ENCODE measurements around the gene HLCS.

The HLCS gene

DNA sequence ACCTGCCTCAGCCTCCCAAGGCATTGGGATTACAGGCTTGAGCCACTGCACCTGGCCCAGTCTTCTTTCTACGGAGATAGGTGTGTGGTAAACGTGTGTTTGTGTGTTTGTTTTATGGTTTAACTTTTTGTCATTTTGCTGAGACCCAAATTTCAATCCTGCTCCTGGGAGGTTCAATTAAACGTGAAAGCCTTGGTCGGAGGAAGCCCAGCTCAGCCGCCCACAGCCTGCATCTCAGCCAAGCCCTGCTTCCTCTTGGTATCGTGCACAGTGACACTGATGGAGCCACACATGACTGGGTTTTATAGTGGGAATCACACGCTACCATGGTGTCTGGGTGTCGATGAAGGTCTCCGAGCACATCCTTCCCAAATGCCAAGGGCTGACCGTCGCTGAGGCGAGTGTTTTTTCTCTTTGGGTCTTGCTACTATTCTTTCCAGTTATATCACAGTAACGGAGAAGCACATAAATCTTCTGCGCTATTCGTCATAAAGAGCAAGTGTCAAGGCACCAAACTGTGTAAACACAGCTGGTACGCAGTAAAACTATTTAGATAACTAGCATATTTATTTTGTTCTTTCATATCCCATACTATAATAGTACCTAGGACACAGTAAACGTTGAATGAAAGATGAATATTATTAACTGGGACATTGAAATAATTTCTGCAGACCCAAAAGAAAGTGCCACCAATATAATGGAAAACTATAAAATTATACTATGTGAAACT lies 39.3 kb downstream of the HLCS start:
- TF ChIP-seq, protein P1, sequence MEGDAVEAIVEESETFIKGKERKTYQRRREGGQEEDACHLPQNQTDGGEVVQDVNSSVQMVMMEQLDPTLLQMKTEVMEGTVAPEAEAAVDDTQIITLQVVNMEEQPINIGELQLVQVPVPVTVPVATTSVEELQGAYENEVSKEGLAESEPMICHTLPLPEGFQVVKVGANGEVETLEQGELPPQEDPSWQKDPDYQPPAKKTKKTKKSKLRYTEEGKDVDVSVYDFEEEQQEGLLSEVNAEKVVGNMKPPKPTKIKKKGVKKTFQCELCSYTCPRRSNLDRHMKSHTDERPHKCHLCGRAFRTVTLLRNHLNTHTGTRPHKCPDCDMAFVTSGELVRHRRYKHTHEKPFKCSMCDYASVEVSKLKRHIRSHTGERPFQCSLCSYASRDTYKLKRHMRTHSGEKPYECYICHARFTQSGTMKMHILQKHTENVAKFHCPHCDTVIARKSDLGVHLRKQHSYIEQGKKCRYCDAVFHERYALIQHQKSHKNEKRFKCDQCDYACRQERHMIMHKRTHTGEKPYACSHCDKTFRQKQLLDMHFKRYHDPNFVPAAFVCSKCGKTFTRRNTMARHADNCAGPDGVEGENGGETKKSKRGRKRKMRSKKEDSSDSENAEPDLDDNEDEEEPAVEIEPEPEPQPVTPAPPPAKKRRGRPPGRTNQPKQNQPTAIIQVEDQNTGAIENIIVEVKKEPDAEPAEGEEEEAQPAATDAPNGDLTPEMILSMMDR (IDR thresholded peaks at IDR 0.05; ENCODE audit: extremely low read depth, missing control alignments), result no peak
- no peak for DNase-seq (ENCODE audit: low spot score)

DNA sequence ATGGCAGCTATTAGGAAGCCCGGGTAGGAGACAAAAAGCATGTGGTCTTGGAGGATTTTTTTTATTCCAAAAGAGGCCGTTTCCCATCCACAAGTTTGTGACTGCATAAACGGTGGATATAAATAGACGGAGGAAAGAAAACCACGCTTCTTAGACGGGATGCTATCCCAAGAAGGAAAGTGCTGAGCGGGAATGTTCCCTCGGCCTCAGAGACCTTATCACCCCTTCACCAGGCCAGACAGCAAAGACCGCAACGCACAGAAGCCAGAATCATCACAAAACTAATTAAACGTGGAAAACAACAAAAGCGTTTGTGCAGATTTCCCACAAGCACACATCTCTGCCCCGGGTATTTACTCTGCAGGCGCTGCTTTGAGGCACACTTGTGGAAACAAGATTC lies 43.2 kb downstream of the HLCS start:
- TF ChIP-seq, protein P1 (IDR thresholded peaks at IDR 0.05; ENCODE audit: extremely low read depth, missing control alignments), result no peak
- DNase-seq (ENCODE audit: low spot score), result no peak

DNA sequence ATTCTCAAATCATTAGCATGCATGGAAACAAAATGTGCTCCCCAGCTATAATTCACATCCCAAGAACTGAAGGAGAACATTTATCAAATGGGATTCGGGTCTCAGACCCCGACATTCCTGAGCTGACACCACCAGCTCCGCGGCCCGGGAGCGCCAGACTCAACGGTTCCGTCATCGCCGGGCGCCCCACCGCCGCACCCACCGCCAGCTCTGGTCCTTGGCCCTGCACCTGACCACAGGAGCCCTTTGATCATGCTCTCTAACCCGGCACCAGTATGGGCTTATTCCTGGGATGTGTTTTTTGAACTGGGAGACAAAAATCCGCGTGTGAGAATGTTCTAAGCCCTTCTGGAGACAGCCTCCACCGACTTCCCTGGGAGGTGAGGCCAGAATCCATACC lies 43.6 kb downstream of the HLCS start:
- TF ChIP-seq, protein P1 (IDR thresholded peaks at IDR 0.05; ENCODE audit: extremely low read depth, missing control alignments), result no peak
- DNase-seq (ENCODE audit: low spot score), result no peak

GRCh38 chr21:36918291-36918690 lies 48.2 kb downstream of the HLCS start:
- DNase-seq (ENCODE audit: low spot score), result no peak
- TF ChIP-seq, protein P1 (IDR thresholded peaks at IDR 0.05; ENCODE audit: extremely low read depth, missing control alignments), result no peak

- TF ChIP-seq, protein P1 (IDR thresholded peaks at IDR 0.05; ENCODE audit: extremely low read depth, missing control alignments), result no peak
- no peak for DNase-seq (ENCODE audit: low spot score)
Observed at GRCh38 chr21:36917471-36918158, 48.9 kb downstream of the HLCS start.

GRCh38 chr21:36916718-36917117 lies 49.8 kb downstream of the HLCS start:
- TF ChIP-seq, protein P1 (IDR thresholded peaks at IDR 0.05; ENCODE audit: extremely low read depth, missing control alignments), result no peak
- no peak for DNase-seq (ENCODE audit: low spot score)

DNA sequence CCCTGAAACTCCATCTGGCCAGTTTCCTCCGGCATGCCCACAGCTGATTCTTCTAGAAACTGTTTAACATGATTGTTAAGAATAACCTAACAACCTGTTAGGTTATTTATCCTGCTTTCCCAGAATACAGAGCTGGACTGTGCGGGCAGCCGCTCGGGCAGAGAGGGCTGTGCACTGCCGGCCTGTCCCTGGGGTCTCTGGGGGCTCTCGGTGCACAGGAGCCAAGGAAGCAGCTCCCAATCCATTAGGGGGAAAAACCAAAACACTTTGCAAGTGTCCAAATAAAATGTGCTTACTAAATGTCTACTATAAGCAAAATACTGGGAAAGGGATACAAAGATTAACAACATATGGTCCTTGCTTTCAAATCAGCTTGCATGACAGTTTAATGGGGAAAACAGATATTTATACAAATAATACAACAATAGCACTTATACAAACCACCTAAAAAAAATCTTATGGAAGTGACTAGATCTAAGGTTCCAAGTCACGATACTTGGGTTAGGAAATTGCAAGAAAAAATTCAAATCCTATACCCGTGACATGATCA lies 50.7 kb downstream of the HLCS start:
- TF ChIP-seq, protein P1 (IDR thresholded peaks at IDR 0.05; ENCODE audit: extremely low read depth, missing control alignments), result no peak

More for the DNA sequence above, 50.7 kb downstream of the HLCS start:
- DNase-seq (ENCODE audit: low spot score), result no peak
